Muscle of leg (tissue), 16 donors: ENCODE measurements around the gene COG3. TPM values are rescaled to one million over a fixed set of nuclear protein-coding genes. Genes with fewer than 3 reads are reported as not detected.
A peak's percentile ranks its signal among the peaks of the same experiment; 100 is the strongest.
"Not testable (repeated sequence)": the region's sequence is repeated elsewhere in the genome, so short reads cannot be mapped to it uniquely, and the experiment has no call there.

Experiments
- DNase-seq: peaks from one replicate; pipeline ENCODE4 v3.0.0; 2013
- H3K27ac ChIP-seq: one replicate; pipeline ENCODE4 v1.5.1; 2013; ENCODE audit warnings: mild to moderate bottlenecking, low read length, control low read depth
- H3K27me3 ChIP-seq: one replicate; pipeline ENCODE4 v1.6.1; 2013; ENCODE audit warnings: low read length; ENCODE audit not compliant: control insufficient read depth, insufficient read depth
- H3K36me3 ChIP-seq: one replicate; pipeline ENCODE4 v1.6.1; 2013; ENCODE audit warnings: low read length; ENCODE audit not compliant: control insufficient read depth, insufficient read depth
- H3K4me1 ChIP-seq: one replicate; pipeline ENCODE4 v1.6.1; 2013; ENCODE audit warnings: low read length; ENCODE audit not compliant: control insufficient read depth, insufficient read depth
- H3K4me3 ChIP-seq: one replicate; pipeline ENCODE4 v1.5.1; 2013; ENCODE audit warnings: low read length, control low read depth
- H3K9me3 ChIP-seq: replicated peaks from 2 replicates; pipeline ENCODE4 v1.6.1; 2013; ENCODE audit warnings: low read depth, low read length; ENCODE audit not compliant: control insufficient read depth
- WGBS: methylation state at CpG from one replicate; pipeline ENCODE4 v1.1.5; 2013; ENCODE audit warnings: missing lambda C conversion rate; ENCODE audit not compliant: insufficient coverage; 5-methylcytosine and 5-hydroxymethylcytosine counted together
- long read RNA-seq, 11 donors: transcript quantifications; one replicate each; lab custom pipeline, GENCODE V29; 2026
- polyA plus RNA-seq, 8 donors: library from polyadenylated mRNA; unstranded; fragments of 120-200 nt; gene quantifications; one replicate each; pipeline versions ENCODE4 v1.2.1 to v1.2.3, GENCODE V29; 2013; ENCODE audit warnings: inconsistent platforms in 1 of 8, low replicate concordance in 1 of 8; ENCODE audit not compliant: insufficient read length in 8 of 8, insufficient read depth in 1 of 8
- total RNA-seq: library from RNA; stranded (reverse); fragments of 120-200 nt; gene quantifications from one replicate; pipeline ENCODE4 v1.2.4, GENCODE V29; 2013

COG3 gene, protein sequence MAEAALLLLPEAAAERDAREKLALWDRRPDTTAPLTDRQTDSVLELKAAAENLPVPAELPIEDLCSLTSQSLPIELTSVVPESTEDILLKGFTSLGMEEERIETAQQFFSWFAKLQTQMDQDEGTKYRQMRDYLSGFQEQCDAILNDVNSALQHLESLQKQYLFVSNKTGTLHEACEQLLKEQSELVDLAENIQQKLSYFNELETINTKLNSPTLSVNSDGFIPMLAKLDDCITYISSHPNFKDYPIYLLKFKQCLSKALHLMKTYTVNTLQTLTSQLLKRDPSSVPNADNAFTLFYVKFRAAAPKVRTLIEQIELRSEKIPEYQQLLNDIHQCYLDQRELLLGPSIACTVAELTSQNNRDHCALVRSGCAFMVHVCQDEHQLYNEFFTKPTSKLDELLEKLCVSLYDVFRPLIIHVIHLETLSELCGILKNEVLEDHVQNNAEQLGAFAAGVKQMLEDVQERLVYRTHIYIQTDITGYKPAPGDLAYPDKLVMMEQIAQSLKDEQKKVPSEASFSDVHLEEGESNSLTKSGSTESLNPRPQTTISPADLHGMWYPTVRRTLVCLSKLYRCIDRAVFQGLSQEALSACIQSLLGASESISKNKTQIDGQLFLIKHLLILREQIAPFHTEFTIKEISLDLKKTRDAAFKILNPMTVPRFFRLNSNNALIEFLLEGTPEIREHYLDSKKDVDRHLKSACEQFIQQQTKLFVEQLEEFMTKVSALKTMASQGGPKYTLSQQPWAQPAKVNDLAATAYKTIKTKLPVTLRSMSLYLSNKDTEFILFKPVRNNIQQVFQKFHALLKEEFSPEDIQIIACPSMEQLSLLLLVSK
- 27.4 TPM for total RNA-seq
- polyA plus RNA-seq = 10 to 100 TPM; 17.6 to 22.9 (median 19.7) TPM
- long read RNA-seq, donor 1, full-length matches to known transcripts = 3 of 3 reads
- long read RNA-seq, donor 1, partial matches to known transcripts = 0 of 3 reads
- long read RNA-seq, donor 1, other reads (novel, unspliced or antisense) = 0 of 3 reads
- long read RNA-seq, donor 2 = 0 reads
- long read RNA-seq, donor 3, partial matches to known transcripts = 0 of 1 reads
- long read RNA-seq, donor 3, other reads (novel, unspliced or antisense) = 0 of 1 reads
- long read RNA-seq, donor 4, full-length matches to known transcripts = 2 of 2 reads
- long read RNA-seq, donor 4, partial matches to known transcripts = 0 of 2 reads
- long read RNA-seq, donor 4, other reads (novel, unspliced or antisense) = 0 of 2 reads
- long read RNA-seq, donor 5, full-length matches to known transcripts = 4 of 4 reads
- long read RNA-seq, donor 5, partial matches to known transcripts = 0 of 4 reads
- long read RNA-seq, donor 5, other reads (novel, unspliced or antisense) = 0 of 4 reads
- long read RNA-seq, donor 6, full-length matches to known transcripts = 7 of 7 reads
- long read RNA-seq, donor 6, partial matches to known transcripts = 0 of 7 reads
- long read RNA-seq, donor 6, other reads (novel, unspliced or antisense) = 0 of 7 reads
- long read RNA-seq, donor 7, full-length matches to known transcripts = 6 of 6 reads
- long read RNA-seq, donor 7, partial matches to known transcripts = 0 of 6 reads
- long read RNA-seq, donor 7, other reads (novel, unspliced or antisense) = 0 of 6 reads
- long read RNA-seq, donor 8, full-length matches to known transcripts = 2 of 2 reads
- long read RNA-seq, donor 8, partial matches to known transcripts = 0 of 2 reads
- long read RNA-seq, donor 8, other reads (novel, unspliced or antisense) = 0 of 2 reads
- long read RNA-seq, donor 9, full-length matches to known transcripts = 4 of 4 reads
- long read RNA-seq, donor 9, partial matches to known transcripts = 0 of 4 reads
- long read RNA-seq, donor 9, other reads (novel, unspliced or antisense) = 0 of 4 reads
- long read RNA-seq, donor 10, partial matches to known transcripts = 8 of 12 reads
- long read RNA-seq, donor 10, other reads (novel, unspliced or antisense) = 0 of 12 reads
- long read RNA-seq, donor 11, partial matches to known transcripts = 6 of 11 reads
- long read RNA-seq, donor 11, other reads (novel, unspliced or antisense) = 0 of 11 reads

DNA sequence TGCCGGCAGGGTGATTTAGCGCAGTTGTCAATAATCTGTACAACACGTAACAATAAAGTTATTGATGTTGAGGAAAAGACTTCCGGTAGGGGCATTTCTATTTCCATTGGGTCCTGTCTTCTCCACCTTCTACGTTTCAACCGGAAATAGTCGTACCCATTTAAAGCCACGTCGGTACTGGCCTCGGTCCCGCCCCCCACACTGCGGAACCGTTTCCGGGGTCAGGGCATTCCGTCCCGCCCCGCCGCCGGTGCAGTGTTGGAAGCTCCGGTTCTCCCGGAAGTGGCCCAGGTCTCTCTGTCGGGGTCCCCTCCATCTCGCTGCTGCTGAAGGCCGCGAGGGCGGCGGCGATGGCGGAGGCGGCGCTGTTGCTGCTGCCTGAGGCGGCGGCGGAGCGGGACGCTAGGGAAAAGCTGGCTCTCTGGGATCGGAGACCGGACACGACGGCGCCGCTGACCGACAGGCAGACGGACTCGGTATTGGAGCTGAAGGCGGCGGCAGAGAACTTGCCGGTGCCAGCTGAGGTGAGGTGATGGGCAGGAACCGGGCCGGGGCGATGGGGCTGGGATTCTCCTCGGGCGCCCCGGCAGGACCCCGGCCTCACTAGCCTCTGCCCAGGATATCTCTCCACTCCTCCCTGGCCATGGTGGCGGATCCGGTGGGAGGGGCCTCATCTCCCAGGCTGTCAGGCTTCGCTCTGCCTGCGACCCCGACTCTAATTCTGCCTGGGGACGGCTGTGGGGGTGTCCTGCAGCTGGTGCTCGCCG, at the start of gene COG3:
Gene COG3 (plus strand): TSS at position 253 of the 767 bp plus-strand sequence. CDS start 98 bp downstream, at position 351.
- H3K9me3 ChIP-seq = no peaks in the 10 kb centered on the region
- H3K27me3 ChIP-seq = no peaks in the 10 kb centered on the region
- no peaks in the 10 kb centered on the region for H3K36me3 ChIP-seq
- H3K27ac ChIP-seq = peak within 1 kb of the TSS; percentile 96
- H3K4me1 ChIP-seq = peaks cover 11% of the 10 kb centered on the region
- peak; percentile 99 for DNase-seq
- WGBS = under 1% methylated on average over 59 of the region's 63 CpGs
- H3K4me3 ChIP-seq = peak within 1 kb of the TSS; percentile 99

DNA sequence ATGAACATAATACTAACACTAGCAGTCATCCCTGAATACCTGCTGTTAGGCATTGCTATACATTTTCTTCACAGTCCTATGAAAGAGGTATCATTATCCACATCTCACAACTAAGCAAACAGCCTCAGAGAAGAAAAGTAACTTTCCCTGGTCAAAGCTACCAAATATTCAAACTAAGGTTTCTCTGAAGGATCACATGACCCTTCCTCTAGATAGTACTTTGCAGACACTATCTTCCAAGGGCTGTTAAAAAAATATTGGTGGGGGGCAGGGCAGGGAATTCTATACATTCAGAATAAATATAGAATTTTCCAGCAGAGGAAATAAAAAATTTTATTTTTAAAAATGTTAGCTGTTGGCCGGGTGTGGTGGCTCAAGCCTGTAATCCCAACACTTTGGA, 49.6 kb upstream of the COG3 start:
- 100% methylated on average over 1 of the region's 1 CpG for WGBS

DNA sequence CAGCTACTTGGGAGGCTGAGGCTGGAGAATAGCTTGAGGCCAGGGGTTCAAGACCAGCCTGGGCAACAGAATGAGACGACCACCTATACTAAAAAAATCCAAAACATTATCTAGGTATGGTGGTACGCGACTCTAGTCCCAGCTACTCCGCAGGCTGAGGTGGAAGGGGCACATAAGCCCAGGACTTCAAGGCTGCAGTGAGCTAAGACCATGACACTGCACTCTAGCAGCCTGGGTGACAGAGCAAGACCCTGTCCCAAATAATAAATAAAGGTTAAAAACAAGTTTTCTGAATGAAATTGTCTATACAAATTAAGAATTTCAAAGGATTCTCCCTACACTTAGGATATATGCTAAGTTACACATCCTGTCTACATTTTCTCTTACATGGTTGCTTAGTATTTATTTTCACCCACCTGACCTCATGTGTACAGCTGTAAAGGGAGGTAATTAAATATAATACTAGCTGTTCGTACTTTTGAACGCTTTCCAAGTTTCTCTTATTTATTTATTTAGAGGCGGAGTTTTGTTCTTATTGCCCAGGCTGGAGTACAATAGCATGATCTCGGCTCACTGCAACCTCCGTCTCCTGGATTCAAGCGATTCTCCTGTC, 48.1 kb upstream of the COG3 start:
- H3K9me3 ChIP-seq = no peaks in the 10 kb centered on the region
- H3K4me3 ChIP-seq = peak overlapping the region; percentile 93
- 77% methylated on average over 3 of the region's 10 CpGs for WGBS
- DNase-seq = no peak
- no peaks in the 10 kb centered on the region for H3K27me3 ChIP-seq
- no peak overlapping the region for H3K27ac ChIP-seq
- H3K4me1 ChIP-seq = peaks cover 21% of the 10 kb centered on the region
- no peaks in the 10 kb centered on the region for H3K36me3 ChIP-seq

More for the DNA sequence above, 49.6 kb upstream of the COG3 start:
- H3K27ac ChIP-seq = peak overlapping the region; percentile 56
- peaks cover 4% of the 10 kb centered on the region for H3K36me3 ChIP-seq
- H3K4me1 ChIP-seq = peaks cover 21% of the 10 kb centered on the region
- H3K27me3 ChIP-seq = no peaks in the 10 kb centered on the region
- H3K4me3 ChIP-seq = no peak overlapping the region
- no peaks in the 10 kb centered on the region for H3K9me3 ChIP-seq
- DNase-seq = no peak

DNA sequence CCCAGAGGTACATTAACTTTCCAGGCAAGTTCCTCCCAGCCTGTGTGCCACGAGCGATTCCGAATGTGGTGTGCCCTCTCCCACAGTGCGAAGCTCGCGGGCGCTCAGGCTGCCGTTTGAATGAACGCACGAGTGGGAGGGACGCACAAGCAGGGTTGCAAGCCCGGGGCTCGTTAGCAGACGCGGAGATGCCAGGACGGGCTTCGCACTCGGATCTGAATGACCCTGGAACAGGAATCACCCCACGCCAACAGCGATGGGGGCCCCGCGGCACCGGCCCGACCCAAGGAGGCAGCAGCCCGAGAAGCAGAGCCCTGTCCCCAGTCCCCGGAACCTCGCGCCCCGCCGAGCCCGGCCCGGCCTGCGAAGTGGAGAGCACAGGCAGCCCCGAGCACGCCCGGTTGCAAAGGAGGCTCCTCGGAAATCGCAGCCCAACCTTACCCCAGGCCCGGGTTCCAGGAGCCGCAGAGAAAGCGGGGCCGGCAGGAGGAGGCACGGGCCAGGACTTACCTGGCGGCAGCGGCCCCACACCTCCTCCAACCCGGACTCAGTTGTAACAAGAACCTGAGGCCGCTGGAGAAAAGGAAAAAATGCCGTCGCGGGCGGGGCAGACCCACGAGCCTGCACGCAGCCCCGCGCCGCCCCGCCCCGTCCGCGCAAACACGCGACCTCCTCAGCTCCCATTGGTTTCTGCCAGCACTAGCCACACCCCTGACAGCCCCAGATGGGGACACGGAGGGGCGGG, 46.8 kb upstream of the COG3 start, which contains the start of gene SLC25A30:
Gene SLC25A30 (minus strand): TSS at position 584 of the 745 bp plus-strand sequence. CDS start 6,948 bp downstream, outside the sequence.
- H3K4me1 ChIP-seq = peaks cover 16% of the 10 kb centered on the region
- peak; percentile 96 for DNase-seq
- H3K27ac ChIP-seq = peak within 1 kb of the TSS; percentile 92
- H3K4me3 ChIP-seq = peak within 1 kb of the TSS; percentile 93
- WGBS = under 1% methylated on average over 59 of the region's 64 CpGs
- no peaks in the 10 kb centered on the region for H3K27me3 ChIP-seq
- H3K9me3 ChIP-seq = no peaks in the 10 kb centered on the region
- H3K36me3 ChIP-seq = no peaks in the 10 kb centered on the region

DNA sequence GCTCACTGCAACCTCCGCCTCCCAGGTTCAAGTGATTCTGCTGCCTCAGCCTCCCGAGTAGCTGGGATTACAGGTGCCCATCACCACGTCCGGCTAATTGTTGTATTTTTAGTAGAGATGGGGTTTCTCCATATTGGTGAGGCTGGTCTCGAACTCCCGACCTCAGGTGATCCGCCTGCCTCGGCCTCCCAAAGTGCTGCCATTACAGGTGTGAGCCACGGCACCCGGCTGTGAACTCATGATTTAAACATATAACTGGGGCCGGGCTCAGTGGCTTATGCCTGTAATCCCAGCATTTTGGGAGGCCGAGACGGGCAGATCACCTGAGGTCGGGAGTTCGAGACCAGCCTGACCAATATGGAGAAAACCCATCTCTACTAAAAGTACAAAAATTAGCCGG, 45.4 kb upstream of the COG3 start:
- not testable (repeated sequence) for DNase-seq, H3K36me3 ChIP-seq, H3K9me3 ChIP-seq, H3K27ac ChIP-seq, H3K4me3 ChIP-seq, H3K27me3 ChIP-seq
- H3K4me1 ChIP-seq = peaks cover 12% of the 10 kb centered on the region
- WGBS = 96% methylated on average over 8 of the region's 16 CpGs

DNA sequence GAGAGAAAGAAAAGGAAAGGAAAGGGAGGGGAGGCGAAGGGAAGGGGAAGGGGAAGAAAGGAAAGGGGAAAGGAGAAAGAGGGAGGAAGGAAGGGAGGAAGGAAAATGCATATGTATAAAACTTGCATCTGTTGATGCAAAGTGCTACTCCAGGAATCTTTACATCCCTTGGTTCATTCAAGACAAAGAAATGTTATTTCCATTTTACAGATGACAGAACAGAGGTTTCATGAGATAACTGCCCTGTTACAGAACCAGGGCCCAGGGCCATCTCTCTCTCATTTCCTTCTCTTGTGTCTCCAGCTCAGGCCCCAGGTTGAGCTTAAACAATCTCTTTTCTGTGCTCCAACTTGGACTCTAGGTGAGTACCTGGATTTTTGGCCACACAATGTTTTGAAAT, 44.8 kb upstream of the COG3 start:
- no peak for DNase-seq
- no peak overlapping the region for H3K27ac ChIP-seq
- H3K4me1 ChIP-seq = peaks cover 7% of the 10 kb centered on the region
- 75% methylated on average over 1 of the region's 1 CpG for WGBS
- H3K9me3 ChIP-seq = no peaks in the 10 kb centered on the region
- no peaks in the 10 kb centered on the region for H3K36me3 ChIP-seq
- H3K27me3 ChIP-seq = no peaks in the 10 kb centered on the region
- no peak overlapping the region for H3K4me3 ChIP-seq

DNA sequence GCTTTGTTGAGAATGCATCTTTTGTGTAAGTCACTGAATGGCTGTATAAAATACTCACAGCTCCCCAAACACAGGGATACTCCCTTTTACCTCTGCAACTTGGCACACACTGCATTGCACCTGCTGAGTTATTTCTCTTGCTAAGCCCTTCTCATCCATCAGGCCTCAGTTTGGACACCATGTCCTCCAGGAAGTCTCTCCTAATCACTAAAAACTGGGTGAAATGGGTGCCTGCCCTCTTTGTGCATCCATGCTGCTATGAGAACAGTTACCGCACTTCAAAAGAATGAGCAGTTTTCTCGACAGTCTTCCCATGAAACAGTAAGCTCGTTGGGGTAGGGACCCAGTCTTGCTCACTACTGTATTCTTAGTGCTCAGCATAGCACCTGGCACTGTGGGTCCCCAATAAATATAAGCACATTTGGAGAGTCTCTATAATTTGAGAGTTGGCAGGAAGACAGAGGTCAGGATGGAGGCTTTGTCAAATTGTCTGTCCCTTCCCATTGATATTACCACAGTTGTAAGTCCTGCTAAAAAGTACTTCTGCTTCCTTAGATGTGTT, 41.9 kb upstream of the COG3 start:
- Histone ChIP-seq H3K4me1 (no peaks in the 10 kb centered on the region), H3K36me3 (no peaks in the 10 kb centered on the region), H3K27me3 (no peaks in the 10 kb centered on the region), H3K4me3 (no peak overlapping the region), H3K27ac (no peak overlapping the region), H3K9me3 (no peaks in the 10 kb centered on the region)
- no peak for DNase-seq
- WGBS = 70% methylated on average over 3 of the region's 3 CpGs
